Esophagus muscularis mucosa (tissue), 4 donors: ENCODE data around the gene ADAT1.

Experiments used
- CTCF ChIP-seq, 3 experiments: fragments of 200-600 bp in 2 of 3; fragments of 450-650 bp in 1 of 3; sonication (generic) in 2 of 3; IDR thresholded peaks; one replicate each; pipeline ENCODE4 v1.5.1; 2017 to 2019; ENCODE audit warnings: antibody characterized with exemption in 3 of 3, mild to moderate bottlenecking in 2 of 3, moderate library complexity in 1 of 3
- EP300 ChIP-seq: sonication (generic); formaldehyde crosslinking; IDR thresholded peaks from one replicate; pipeline ENCODE4 v1.6.1; 2017; ENCODE audit warnings: antibody characterized with exemption
- POLR2A ChIP-seq: fragments of 450-650 bp; IDR thresholded peaks from one replicate; pipeline ENCODE4 v1.6.1; 2017; ENCODE audit warnings: antibody characterized with exemption, moderate library complexity, mild to moderate bottlenecking, low read depth
- POLR2AphosphoS5 ChIP-seq, 2 donors: sonication (generic); formaldehyde crosslinking; IDR thresholded peaks; one replicate each; pipeline ENCODE4 v1.6.1; 2017; ENCODE audit warnings: antibody characterized with exemption in 2 of 2

- TF ChIP-seq EP300 = no peak
- TF ChIP-seq CTCF (IDR thresholded peaks at IDR 0.05) = no peak
- no peak for TF ChIP-seq POLR2AphosphoS5 (IDR thresholded peaks at IDR 0.05)
- TF ChIP-seq POLR2A = no peak
These were observed 63.3 kb downstream of the ADAT1 start for GRCh38 chr16:75559564-75560372.
